ENCODE measurements around the gene CCDC192.

DNA sequence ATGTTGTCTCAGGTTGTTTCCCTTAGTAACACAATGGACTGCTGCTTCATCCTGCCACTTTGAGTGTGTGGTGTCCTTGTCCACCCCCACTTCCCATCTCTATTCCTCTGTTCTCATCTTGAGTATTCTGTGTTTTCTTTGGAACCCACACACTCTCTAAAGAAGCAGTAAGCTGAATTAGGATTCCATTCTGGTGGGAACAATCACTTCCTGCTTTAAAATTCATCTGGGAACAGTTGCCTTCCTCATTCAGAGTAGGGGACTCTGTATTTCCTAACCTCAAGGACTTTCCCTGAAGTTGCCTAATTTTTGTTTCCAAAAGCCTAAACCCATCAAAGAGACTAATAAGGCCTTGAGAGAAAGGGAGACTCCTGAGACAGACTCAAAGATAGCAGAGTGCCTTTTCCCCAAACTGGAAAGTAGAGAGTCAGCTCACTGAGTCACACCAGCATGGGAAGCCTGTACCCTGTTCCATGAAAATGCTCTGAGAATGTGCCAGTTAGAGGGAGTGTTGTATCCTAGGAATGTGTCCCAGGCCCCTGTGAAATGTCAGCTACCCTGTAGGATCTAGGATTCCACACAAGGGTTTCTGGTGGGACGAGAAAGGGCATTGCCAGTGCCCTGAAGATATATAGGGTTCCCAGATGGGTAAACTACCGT lies 63.6 kb downstream of the CCDC192 start:
- TF ChIP-seq POLR2A (IDR thresholded peaks at IDR 0.05), result no peak
- TF ChIP-seq, protein P1, sequence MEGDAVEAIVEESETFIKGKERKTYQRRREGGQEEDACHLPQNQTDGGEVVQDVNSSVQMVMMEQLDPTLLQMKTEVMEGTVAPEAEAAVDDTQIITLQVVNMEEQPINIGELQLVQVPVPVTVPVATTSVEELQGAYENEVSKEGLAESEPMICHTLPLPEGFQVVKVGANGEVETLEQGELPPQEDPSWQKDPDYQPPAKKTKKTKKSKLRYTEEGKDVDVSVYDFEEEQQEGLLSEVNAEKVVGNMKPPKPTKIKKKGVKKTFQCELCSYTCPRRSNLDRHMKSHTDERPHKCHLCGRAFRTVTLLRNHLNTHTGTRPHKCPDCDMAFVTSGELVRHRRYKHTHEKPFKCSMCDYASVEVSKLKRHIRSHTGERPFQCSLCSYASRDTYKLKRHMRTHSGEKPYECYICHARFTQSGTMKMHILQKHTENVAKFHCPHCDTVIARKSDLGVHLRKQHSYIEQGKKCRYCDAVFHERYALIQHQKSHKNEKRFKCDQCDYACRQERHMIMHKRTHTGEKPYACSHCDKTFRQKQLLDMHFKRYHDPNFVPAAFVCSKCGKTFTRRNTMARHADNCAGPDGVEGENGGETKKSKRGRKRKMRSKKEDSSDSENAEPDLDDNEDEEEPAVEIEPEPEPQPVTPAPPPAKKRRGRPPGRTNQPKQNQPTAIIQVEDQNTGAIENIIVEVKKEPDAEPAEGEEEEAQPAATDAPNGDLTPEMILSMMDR (IDR thresholded peaks at IDR 0.05), result no peak
- TF ChIP-seq POLR2AphosphoS5 (IDR thresholded peaks at IDR 0.05; ENCODE audit: insufficient read depth in 1 of 2, low read depth in 1 of 2), result no peak

Data from vagina (tissue), 2 donors.